Colonic mucosa (tissue), 4 donors: ENCODE measurements around the gene DLX2. TPM values are rescaled to one million over a fixed set of nuclear protein-coding genes. Genes with fewer than 3 reads are reported as not detected.

ENCODE experiments used
- DNase-seq: peaks from one replicate; pipeline ENCODE4 v3.0.0-alpha.2; 2020
- H3K27ac ChIP-seq: fragments of 200-600 bp; one replicate; pipeline ENCODE4 v1.8.0; 2021
- H3K27me3 ChIP-seq: fragments of 200-600 bp; one replicate; pipeline ENCODE4 v1.8.0; 2021
- H3K36me3 ChIP-seq: fragments of 200-600 bp; one replicate; pipeline ENCODE4 v1.8.0; 2021
- H3K4me1 ChIP-seq: fragments of 200-600 bp; one replicate; pipeline ENCODE4 v1.8.0; 2021; ENCODE audit warnings: mild to moderate bottlenecking
- H3K4me3 ChIP-seq: fragments of 200-600 bp; one replicate; pipeline ENCODE4 v1.8.0; 2021
- H3K9ac ChIP-seq, 2 donors: one replicate each; pipeline ENCODE4 v1.7.0; 2013; ENCODE audit warnings: control low read depth in 2 of 2, low read depth in 2 of 2, low read length in 2 of 2
- H3K9me3 ChIP-seq: fragments of 200-600 bp; one replicate; pipeline ENCODE4 v1.8.0; 2021
- intact Hi-C: fragments of 100-400 bp; cut with DNase I; formaldehyde crosslinking; loops from one replicate; pipeline ENCODE4 v1.14.1; 2022
- total RNA-seq, 2 donors: library from RNA; stranded (reverse); fragmentation: NEBNext Ultra II Directional in 1 of 2; extraction: Animal tissue kit (Norgen Biotek cat#: 25700) in 1 of 2; gene quantifications; one replicate each; pipeline ENCODE4 v1.2.1, GENCODE V29; 2021
- TF ChIP-seq, protein P1 (sequence below): fragments of 200-600 bp; IDR thresholded peaks from one replicate; pipeline ENCODE4 v1.8.0; 2022; ENCODE audit warnings: antibody characterized with exemption, mild to moderate bottlenecking
- donor health status: healthy.
- donor health status: DM: no; HTN: no; CAD: no.
- donor health status: DM: no; HTN: no; CAD: no.

Gene DLX2
- total RNA-seq, 2 donors from 2014 or later: not detected

DNA sequence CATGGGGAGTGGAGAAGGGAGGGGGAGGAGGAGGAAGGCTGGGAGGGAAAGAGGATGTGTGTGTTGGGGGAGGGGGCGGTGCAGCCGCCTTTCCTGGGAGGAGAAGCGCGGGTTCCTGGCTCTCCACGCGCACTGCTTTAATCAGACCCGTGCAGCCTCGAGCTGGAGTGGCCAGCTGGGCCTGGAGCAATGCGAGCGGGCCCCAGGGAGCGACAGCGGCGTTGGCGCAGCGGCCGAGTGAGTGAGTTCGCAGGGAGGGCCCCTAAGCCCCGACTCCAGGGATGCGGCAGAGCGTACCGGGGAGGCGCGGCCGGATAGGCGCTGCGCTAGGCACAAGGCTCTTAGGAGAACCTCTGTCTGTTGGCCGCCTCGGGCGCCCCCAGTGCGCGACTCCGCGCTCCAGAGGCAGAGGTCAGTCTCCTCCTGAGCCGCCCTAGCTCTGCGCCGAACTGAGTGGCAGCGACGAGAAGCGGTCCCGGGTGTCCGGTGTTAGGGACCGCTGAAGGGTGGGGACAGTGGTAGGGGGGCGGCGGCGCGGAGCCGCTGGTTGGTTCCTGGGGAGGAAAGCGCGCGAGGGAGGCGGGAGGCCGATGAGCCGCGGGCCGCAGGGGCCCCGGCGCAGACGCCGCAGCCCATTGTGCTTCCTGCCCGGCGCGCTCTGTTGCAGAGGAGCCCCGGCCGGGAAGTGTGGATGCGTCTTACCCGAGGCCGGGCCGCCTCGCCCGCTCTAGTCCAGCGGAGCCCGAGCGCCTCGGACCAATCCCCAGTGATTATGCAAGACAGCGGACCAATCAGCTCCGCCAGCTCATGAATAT, 17.8 kb downstream of the DLX2 start:
- Histone ChIP-seq H3K27me3 (peaks cover 99% of the 10 kb centered on the region), H3K4me1 (peaks cover 24% of the 10 kb centered on the region), H3K4me3 (peak overlapping the region; percentile 44), H3K36me3 (no peaks in the 10 kb centered on the region), H3K9ac (peak overlapping the region in 1 of 2 donors; percentile 34), H3K9me3 (no peaks in the 10 kb centered on the region), H3K27ac (no peak overlapping the region)
- TF ChIP-seq, protein P1, sequence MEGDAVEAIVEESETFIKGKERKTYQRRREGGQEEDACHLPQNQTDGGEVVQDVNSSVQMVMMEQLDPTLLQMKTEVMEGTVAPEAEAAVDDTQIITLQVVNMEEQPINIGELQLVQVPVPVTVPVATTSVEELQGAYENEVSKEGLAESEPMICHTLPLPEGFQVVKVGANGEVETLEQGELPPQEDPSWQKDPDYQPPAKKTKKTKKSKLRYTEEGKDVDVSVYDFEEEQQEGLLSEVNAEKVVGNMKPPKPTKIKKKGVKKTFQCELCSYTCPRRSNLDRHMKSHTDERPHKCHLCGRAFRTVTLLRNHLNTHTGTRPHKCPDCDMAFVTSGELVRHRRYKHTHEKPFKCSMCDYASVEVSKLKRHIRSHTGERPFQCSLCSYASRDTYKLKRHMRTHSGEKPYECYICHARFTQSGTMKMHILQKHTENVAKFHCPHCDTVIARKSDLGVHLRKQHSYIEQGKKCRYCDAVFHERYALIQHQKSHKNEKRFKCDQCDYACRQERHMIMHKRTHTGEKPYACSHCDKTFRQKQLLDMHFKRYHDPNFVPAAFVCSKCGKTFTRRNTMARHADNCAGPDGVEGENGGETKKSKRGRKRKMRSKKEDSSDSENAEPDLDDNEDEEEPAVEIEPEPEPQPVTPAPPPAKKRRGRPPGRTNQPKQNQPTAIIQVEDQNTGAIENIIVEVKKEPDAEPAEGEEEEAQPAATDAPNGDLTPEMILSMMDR: no peak
- DNase-seq: peak; percentile 80
- intact Hi-C loops: no loop called here

DNA sequence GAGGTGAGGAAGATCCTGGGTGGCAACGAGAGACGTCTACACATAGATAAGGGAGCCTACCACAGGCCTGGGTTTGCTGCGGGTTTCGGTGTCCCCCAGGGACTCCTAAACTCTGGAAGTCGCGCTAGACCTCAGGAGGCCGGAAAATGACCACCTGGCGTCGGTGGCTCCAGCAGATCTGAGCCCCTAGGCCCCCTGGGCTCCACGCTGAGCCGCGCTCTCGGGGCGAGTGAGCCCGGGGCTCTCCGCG, 18.4 kb downstream of the DLX2 start:
- Histone ChIP-seq H3K4me1 (peaks cover 24% of the 10 kb centered on the region), H3K36me3 (no peaks in the 10 kb centered on the region), H3K9me3 (no peaks in the 10 kb centered on the region), H3K27me3 (peaks cover 94% of the 10 kb centered on the region), H3K9ac (no peak overlapping the region), H3K4me3 (peak overlapping the region; percentile 44), H3K27ac (no peak overlapping the region)
- TF ChIP-seq, protein P1: no peak
- intact Hi-C loops: no loop called here
- no peak for DNase-seq

- Histone ChIP-seq H3K27me3 (peaks cover 89% of the 10 kb centered on the region), H3K36me3 (no peaks in the 10 kb centered on the region), H3K4me3 (no peak overlapping the region), H3K9ac (no peak overlapping the region), H3K9me3 (no peaks in the 10 kb centered on the region), H3K27ac (no peak overlapping the region), H3K4me1 (peaks cover 24% of the 10 kb centered on the region)
- DNase-seq: no peak
- intact Hi-C loops: no loop called here
- TF ChIP-seq, protein P1: no peak
Measured at GRCh38 chr2:172083628-172084394, 18.9 kb downstream of the DLX2 start.

- peaks cover 24% of the 10 kb centered on the region for H3K4me1 ChIP-seq
- intact Hi-C loops: no loop called here
- TF ChIP-seq, protein P1: no peak
- no peak overlapping the region for H3K4me3 ChIP-seq
- H3K27me3 ChIP-seq: peaks cover 81% of the 10 kb centered on the region
- no peak for DNase-seq
- H3K9ac ChIP-seq: no peak overlapping the region
- no peaks in the 10 kb centered on the region for H3K9me3 ChIP-seq
- H3K36me3 ChIP-seq: no peaks in the 10 kb centered on the region
- H3K27ac ChIP-seq: no peak overlapping the region
Measured at GRCh38 chr2:172082944-172083627, 19.6 kb downstream of the DLX2 start.

DNA sequence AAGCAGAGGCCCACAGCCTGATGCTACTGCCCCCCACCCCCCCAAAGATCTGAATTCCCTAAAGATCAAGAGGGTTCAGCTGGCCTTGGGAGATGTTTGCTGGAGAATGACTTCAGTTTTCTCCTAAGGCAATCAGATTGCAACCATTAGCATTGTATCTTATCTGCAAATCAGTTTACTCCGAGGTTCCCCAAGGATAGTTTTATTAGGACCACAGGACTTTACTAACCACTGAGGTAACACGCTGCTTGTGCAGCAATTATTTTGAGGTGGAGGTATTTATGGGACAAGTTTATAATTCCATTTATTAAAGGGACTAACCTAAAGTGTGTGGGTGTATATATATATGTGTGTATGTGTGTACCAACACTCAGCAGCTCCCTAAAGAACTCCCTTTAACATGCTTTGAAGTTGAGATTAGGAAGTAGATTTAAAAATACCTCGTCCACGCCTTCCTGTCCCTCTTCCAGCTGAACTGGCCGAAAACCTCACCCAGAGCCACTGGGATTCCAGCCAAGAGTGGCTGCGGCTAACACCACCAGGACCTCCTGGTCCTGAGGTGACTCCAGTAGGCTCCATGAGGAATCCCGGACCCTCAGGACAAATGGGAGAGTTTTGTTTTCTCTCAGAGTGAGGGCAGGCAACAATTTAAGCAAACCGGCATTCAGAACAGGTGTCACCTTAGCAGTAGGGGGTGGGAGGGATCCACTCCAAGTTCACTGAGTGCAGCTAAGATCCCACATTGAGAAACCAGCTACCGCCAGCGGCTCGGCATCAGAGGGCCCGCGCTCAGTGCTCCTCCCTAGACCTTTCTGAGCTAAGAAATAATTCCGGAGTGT, 20.4 kb downstream of the DLX2 start:
- no peak overlapping the region for H3K4me3 ChIP-seq
- no peaks in the 10 kb centered on the region for H3K9me3 ChIP-seq
- H3K27ac ChIP-seq: no peak overlapping the region
- TF ChIP-seq, protein P1: no peak
- H3K4me1 ChIP-seq: peaks cover 24% of the 10 kb centered on the region
- DNase-seq: no peak
- H3K9ac ChIP-seq: no peak overlapping the region
- H3K36me3 ChIP-seq: no peaks in the 10 kb centered on the region
- intact Hi-C loops: no loop called here
- H3K27me3 ChIP-seq: peaks cover 74% of the 10 kb centered on the region
